Measurements from ENCODE around the gene TMEM145.

Gene TMEM145

DNA sequence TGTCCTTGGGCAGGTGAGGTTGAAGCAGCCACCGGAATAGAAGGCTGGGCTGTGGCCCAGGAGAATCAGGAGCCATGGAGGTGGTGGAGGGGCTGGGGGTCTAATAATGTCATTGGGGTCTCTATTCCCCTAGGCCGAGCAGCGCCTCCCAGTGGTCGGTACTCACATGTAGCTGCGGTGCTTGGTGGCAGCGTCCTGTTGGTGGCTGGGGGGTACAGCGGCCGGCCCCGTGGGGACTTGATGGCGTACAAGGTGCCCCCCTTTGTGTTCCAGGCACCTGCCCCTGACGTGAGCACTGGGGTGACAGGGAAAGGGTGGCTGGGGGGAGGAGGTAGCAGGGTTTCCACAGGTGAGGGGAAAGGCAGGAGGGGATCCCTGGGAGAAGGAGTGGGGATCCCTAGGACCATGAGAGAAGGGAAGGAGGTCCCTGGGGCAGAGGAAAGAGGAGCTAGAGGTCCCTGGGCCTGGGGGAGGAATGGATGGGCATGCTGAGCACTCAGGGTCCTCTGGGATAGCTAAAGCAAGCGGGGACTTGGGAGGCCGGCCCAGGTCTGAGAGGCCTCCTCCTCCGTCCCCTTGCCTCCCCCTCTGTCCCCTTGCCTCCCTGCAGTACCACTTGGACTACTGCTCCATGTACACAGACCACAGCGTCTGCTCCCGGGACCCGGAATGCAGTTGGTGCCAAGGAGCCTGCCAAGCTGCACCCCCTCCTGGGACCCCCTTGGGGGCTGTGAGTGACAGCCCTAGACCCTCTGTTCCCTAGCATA, 30.4 kb downstream of the TMEM145 start:
- 93% methylated on average over 17 of the region's 17 CpGs for WGBS
- H3K36me3 ChIP-seq (ENCODE audit: insufficient read depth, low read length): peaks cover 10% of the 10 kb centered on the region

GRCh38 chr19:42344336-42344893, 31.3 kb downstream of the TMEM145 start:
- WGBS: 95% methylated on average over 16 of the region's 18 CpGs

More for the DNA sequence above, 30.4 kb downstream of the TMEM145 start:
- H3K27ac ChIP-seq (ENCODE audit: low read depth, low read length): no peak overlapping the region
- H3K27me3 ChIP-seq (ENCODE audit: insufficient read depth, low read length): no peaks in the 10 kb centered on the region
- no peaks in the 10 kb centered on the region for H3K4me1 ChIP-seq (ENCODE audit: insufficient read depth, low read length)
- no peak overlapping the region for H3K9ac ChIP-seq (ENCODE audit: low read depth, low read length)
- no peak overlapping the region for H3K4me3 ChIP-seq (ENCODE audit: low read length)
- H3K9me3 ChIP-seq (ENCODE audit: insufficient read depth, low read depth, low read length): no peaks in the 10 kb centered on the region

DNA sequence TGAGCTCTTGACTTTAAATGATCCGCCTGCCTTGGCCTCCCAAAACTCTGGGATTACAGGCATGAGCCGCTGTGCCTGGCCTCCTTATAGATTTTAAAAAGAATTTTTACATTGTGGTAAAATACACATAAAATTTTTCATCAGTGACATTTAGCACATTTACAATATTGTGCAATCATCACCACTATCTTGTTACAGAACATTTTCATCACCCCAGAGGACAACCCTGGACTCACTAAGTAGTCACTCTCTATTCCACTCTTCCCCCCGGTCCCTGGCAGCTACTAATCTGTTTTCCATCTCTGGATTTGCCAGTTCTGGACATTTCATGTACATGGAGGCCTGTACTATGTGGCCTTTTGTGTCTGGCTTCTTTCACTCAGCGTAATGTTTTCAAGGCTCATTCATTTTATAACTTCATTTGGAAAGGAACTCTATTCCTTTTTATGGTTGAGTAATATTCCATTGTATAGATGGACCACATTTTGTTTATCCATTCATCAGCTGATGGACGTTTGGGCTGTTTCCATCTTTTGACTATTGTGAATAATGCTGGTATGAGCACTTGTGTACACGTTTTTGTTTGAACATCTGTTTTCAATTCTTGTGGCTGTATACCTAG, 32.2 kb downstream of the TMEM145 start:
- no peak overlapping the region for H3K4me3 ChIP-seq (ENCODE audit: low read length)
- H3K4me1 ChIP-seq (ENCODE audit: insufficient read depth, low read length): no peaks in the 10 kb centered on the region
- H3K9me3 ChIP-seq (ENCODE audit: insufficient read depth, low read depth, low read length): no peaks in the 10 kb centered on the region
- no peak overlapping the region for H3K27ac ChIP-seq (ENCODE audit: low read depth, low read length)
- no peaks in the 10 kb centered on the region for H3K27me3 ChIP-seq (ENCODE audit: insufficient read depth, low read length)
- peaks cover 10% of the 10 kb centered on the region for H3K36me3 ChIP-seq (ENCODE audit: insufficient read depth, low read length)
- 94% methylated on average over 5 of the region's 6 CpGs for WGBS
- H3K9ac ChIP-seq (ENCODE audit: low read depth, low read length): no peak overlapping the region

More at GRCh38 chr19:42344336-42344893, 31.3 kb downstream of the TMEM145 start:
- Histone ChIP-seq H3K4me1 (ENCODE audit: insufficient read depth, low read length) (no peaks in the 10 kb centered on the region), H3K4me3 (ENCODE audit: low read length) (no peak overlapping the region), H3K9ac (ENCODE audit: low read depth, low read length) (no peak overlapping the region), H3K36me3 (ENCODE audit: insufficient read depth, low read length) (peaks cover 10% of the 10 kb centered on the region), H3K27ac (ENCODE audit: low read depth, low read length) (no peak overlapping the region), H3K9me3 (ENCODE audit: insufficient read depth, low read depth, low read length) (no peaks in the 10 kb centered on the region), H3K27me3 (ENCODE audit: insufficient read depth, low read length) (no peaks in the 10 kb centered on the region)

- Histone ChIP-seq H3K9ac (ENCODE audit: low read depth, low read length) (no peak overlapping the region), H3K9me3 (ENCODE audit: insufficient read depth, low read depth, low read length) (no peaks in the 10 kb centered on the region), H3K4me1 (ENCODE audit: insufficient read depth, low read length) (no peaks in the 10 kb centered on the region), H3K27me3 (ENCODE audit: insufficient read depth, low read length) (no peaks in the 10 kb centered on the region), H3K36me3 (ENCODE audit: insufficient read depth, low read length) (peaks cover 10% of the 10 kb centered on the region), H3K4me3 (ENCODE audit: low read length) (no peak overlapping the region), H3K27ac (ENCODE audit: low read depth, low read length) (no peak overlapping the region)
- WGBS: 96% methylated on average over 14 of the region's 14 CpGs
These were observed 35.1 kb downstream of the TMEM145 start for GRCh38 chr19:42348211-42348610.

GRCh38 chr19:42349378-42350107, 36.4 kb downstream of the TMEM145 start:
- Histone ChIP-seq H3K9ac (ENCODE audit: low read depth, low read length) (no peak overlapping the region), H3K4me3 (ENCODE audit: low read length) (no peak overlapping the region), H3K27ac (ENCODE audit: low read depth, low read length) (no peak overlapping the region), H3K27me3 (ENCODE audit: insufficient read depth, low read length) (no peaks in the 10 kb centered on the region), H3K4me1 (ENCODE audit: insufficient read depth, low read length) (no peaks in the 10 kb centered on the region), H3K9me3 (ENCODE audit: insufficient read depth, low read depth, low read length) (no peaks in the 10 kb centered on the region), H3K36me3 (ENCODE audit: insufficient read depth, low read length) (peaks cover 15% of the 10 kb centered on the region)
- 94% methylated on average over 14 of the region's 14 CpGs for WGBS

DNA sequence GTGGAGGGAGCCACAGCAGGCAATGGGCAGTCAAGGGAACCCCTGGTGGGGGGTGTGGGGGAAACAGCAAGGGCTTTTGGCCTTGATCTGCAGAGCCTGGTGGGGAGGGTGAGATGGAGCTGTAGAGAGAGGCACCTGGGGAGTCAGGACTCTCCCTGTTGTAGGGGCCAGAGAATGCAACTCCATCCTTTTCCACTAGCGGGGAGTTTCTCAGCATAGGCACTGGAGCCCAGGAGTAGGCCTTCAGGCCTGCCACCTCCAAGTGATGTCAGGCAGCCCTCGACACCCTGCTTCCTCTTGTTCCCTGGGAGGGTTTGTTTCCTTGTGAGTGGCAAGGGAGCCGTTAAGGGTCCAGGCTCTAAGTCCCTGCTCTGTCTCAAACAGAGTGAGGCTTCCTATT, 37.3 kb downstream of the TMEM145 start:
- Histone ChIP-seq H3K27ac (ENCODE audit: low read depth, low read length) (no peak overlapping the region), H3K27me3 (ENCODE audit: insufficient read depth, low read length) (no peaks in the 10 kb centered on the region), H3K9me3 (ENCODE audit: insufficient read depth, low read depth, low read length) (no peaks in the 10 kb centered on the region), H3K4me1 (ENCODE audit: insufficient read depth, low read length) (no peaks in the 10 kb centered on the region), H3K36me3 (ENCODE audit: insufficient read depth, low read length) (peaks cover 11% of the 10 kb centered on the region), H3K9ac (ENCODE audit: low read depth, low read length) (no peak overlapping the region), H3K4me3 (ENCODE audit: low read length) (no peak overlapping the region)
- 88% methylated on average over 3 of the region's 3 CpGs for WGBS

- H3K4me1 ChIP-seq (ENCODE audit: insufficient read depth, low read length): no peaks in the 10 kb centered on the region
- 95% methylated on average over 21 of the region's 21 CpGs for WGBS
These were observed 38.1 kb downstream of the TMEM145 start for GRCh38 chr19:42351079-42351735.

DNA sequence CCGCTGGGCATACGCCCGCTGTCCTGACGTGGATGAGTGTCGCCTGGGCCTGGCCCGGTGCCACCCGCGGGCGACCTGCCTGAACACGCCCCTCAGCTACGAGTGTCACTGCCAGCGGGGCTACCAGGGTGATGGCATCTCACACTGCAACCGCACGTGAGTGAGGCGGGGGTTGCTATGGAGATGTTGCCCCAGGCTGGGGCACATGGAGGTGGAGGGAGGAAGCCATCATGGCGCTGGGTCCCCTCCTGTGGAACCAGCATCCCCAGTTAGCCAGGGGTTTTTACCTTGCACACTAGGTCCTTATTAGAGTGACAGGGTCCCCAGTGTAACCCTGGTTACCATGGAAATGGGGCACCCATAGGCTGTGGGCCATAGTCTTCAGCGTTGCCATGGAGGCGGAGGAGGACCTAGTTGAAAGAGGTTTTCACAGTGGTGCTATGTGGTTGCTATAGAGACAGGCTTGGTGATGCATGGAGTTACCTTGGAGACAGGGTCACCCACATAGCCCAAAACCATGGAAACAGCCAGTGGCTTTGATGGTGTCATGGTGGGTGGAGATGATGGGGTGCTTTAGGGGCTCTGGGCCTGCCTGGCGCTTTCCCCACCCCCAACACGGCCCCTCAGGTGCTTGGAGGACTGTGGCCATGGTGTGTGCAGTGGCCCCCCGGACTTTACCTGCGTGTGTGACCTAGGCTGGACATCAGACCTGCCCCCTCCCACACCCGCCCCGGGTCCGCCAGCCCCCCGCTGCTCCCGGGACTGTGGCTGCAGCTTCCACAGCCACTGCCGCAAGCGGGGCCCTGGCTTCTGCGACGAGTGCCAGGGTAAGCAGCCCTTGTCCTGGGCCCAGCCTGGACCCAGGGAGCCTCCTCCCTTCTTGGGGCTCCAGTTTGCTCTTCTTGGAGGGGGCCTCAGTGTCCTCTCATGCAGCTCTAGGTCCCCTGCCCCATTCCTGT, 39.5 kb downstream of the TMEM145 start:
- Histone ChIP-seq H3K36me3 (ENCODE audit: insufficient read depth, low read length) (peaks cover 29% of the 10 kb centered on the region), H3K27ac (ENCODE audit: low read depth, low read length) (no peak overlapping the region), H3K9me3 (ENCODE audit: insufficient read depth, low read depth, low read length) (no peaks in the 10 kb centered on the region), H3K4me1 (ENCODE audit: insufficient read depth, low read length) (no peaks in the 10 kb centered on the region), H3K27me3 (ENCODE audit: insufficient read depth, low read length) (no peaks in the 10 kb centered on the region), H3K4me3 (ENCODE audit: low read length) (no peak overlapping the region), H3K9ac (ENCODE audit: low read depth, low read length) (no peak overlapping the region)
- WGBS: 95% methylated on average over 31 of the region's 31 CpGs

More at GRCh38 chr19:42351079-42351735, 38.1 kb downstream of the TMEM145 start:
- no peaks in the 10 kb centered on the region for H3K9me3 ChIP-seq (ENCODE audit: insufficient read depth, low read depth, low read length)
- H3K27ac ChIP-seq (ENCODE audit: low read depth, low read length): no peak overlapping the region
- H3K9ac ChIP-seq (ENCODE audit: low read depth, low read length): no peak overlapping the region
- peaks cover 17% of the 10 kb centered on the region; the same call in 1 of the 2 replicates for H3K36me3 ChIP-seq (ENCODE audit: insufficient read depth, low read length)
- no peaks in the 10 kb centered on the region for H3K27me3 ChIP-seq (ENCODE audit: insufficient read depth, low read length)
- no peak overlapping the region for H3K4me3 ChIP-seq (ENCODE audit: low read length)

DNA sequence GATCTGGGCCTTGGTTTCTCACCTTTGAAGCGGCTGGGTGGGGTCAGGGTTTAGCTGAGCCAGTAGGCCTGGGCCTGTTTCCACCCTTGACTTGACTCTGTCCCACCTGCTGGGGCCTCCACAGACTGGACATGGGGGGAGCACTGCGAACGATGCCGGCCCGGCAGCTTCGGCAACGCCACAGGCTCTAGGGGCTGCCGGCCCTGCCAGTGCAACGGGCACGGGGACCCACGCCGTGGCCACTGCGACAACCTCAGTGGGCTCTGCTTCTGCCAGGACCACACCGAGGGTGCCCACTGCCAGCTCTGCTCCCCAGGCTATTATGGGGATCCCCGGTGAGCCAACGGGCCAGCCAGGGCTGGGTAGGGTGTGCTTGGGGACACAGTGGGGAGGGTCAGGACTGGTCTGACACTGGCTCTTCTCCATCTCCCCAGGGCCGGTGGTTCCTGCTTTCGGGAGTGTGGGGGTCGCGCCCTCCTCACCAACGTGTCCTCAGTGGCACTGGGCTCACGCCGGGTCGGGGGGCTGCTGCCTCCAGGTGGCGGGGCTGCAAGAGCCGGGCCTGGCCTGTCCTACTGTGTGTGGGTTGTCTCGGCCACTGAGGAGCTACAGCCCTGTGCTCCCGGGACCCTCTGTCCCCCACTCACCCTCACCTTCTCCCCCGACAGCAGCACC, 40.4 kb downstream of the TMEM145 start:
- Histone ChIP-seq H3K4me1 (ENCODE audit: insufficient read depth, low read length) (no peaks in the 10 kb centered on the region), H3K4me3 (ENCODE audit: low read length) (no peak overlapping the region), H3K36me3 (ENCODE audit: insufficient read depth, low read length) (peaks cover 26% of the 10 kb centered on the region), H3K9ac (ENCODE audit: low read depth, low read length) (no peak overlapping the region), H3K9me3 (ENCODE audit: insufficient read depth, low read depth, low read length) (no peaks in the 10 kb centered on the region), H3K27me3 (ENCODE audit: insufficient read depth, low read length) (no peaks in the 10 kb centered on the region), H3K27ac (ENCODE audit: low read depth, low read length) (no peak overlapping the region)
- WGBS: 95% methylated on average over 29 of the region's 29 CpGs

Measured in HUES64 (cell line).